ENCODE results near the gene INPP4A.

- no peak for TF ChIP-seq CTCF (IDR thresholded peaks at IDR 0.05; ENCODE audit: low read depth, low read length)
- no peak for TF ChIP-seq EZH2phosphoT487 (IDR thresholded peaks at IDR 0.05; ENCODE audit: low read depth)
Measured at GRCh38 chr2:98479959-98480524, 35.4 kb downstream of the INPP4A start.

All from OCI-LY3 (cell line).